Germinal center (tissue), 1 donor: Measurements from ENCODE around the gene ZFHX3.
"Not testable (repeated sequence)": the region's sequence is repeated elsewhere in the genome, so short reads cannot be mapped to it uniquely, and the experiment has no call there.

ENCODE experiments used
- DNase-seq: peaks from one replicate; pipeline ENCODE4 v3.0.0; 2012; ENCODE audit warnings: mixed read lengths, low spot score

ZFHX3 gene

GRCh38 chr16:73021866-73022495 is 25.9 kb downstream of the ZFHX3 start:
- no peak for DNase-seq

- DNase-seq: no peak
Measured at GRCh38 chr16:73020409-73020884, 27.5 kb downstream of the ZFHX3 start.

- DNase-seq: no peak
Measured at GRCh38 chr16:73019457-73020362, 28.2 kb downstream of the ZFHX3 start.

- DNase-seq: no peak
Measured at GRCh38 chr16:73018821-73019456, 29.0 kb downstream of the ZFHX3 start.

- no peak for DNase-seq
Measured at GRCh38 chr16:73017321-73017720, 30.6 kb downstream of the ZFHX3 start.

- DNase-seq: no peak
Measured at GRCh38 chr16:73016488-73016830, 31.5 kb downstream of the ZFHX3 start.

GRCh38 chr16:73015612-73016487 is 32.1 kb downstream of the ZFHX3 start:
- no peak for DNase-seq

GRCh38 chr16:73014768-73015167 is 33.2 kb downstream of the ZFHX3 start:
- DNase-seq: no peak

- DNase-seq: no peak
Measured at GRCh38 chr16:73013974-73014373, 34.0 kb downstream of the ZFHX3 start.

GRCh38 chr16:73012341-73012740 is 35.6 kb downstream of the ZFHX3 start:
- DNase-seq: no peak

GRCh38 chr16:73011926-73012325 is 36.0 kb downstream of the ZFHX3 start:
- no peak for DNase-seq

GRCh38 chr16:73010150-73010676 is 37.7 kb downstream of the ZFHX3 start:
- DNase-seq: no peak

GRCh38 chr16:73009710-73010109 is 38.2 kb downstream of the ZFHX3 start:
- not testable (repeated sequence) for DNase-seq

- DNase-seq: no peak
Measured at GRCh38 chr16:73006026-73006425, 41.9 kb downstream of the ZFHX3 start.

GRCh38 chr16:73002866-73003265 is 45.1 kb downstream of the ZFHX3 start:
- no peak for DNase-seq

- no peak for DNase-seq
Measured at GRCh38 chr16:73000907-73001521, 46.9 kb downstream of the ZFHX3 start.

- DNase-seq: no peak
Measured at GRCh38 chr16:73000020-73000906, 47.7 kb downstream of the ZFHX3 start.

- no peak for DNase-seq
Measured at GRCh38 chr16:72999541-73000019, 48.3 kb downstream of the ZFHX3 start.

GRCh38 chr16:72997141-72997542 is 50.8 kb downstream of the ZFHX3 start:
- no peak for DNase-seq
